Cardiac ventricle fibroblast (primary cell): ENCODE data around the gene ADIPOR1. TPM values are rescaled to one million over a fixed set of nuclear protein-coding genes. Genes with fewer than 3 reads are reported as not detected.

Source experiments
- total RNA-seq: library from RNA; depleted of rRNA; stranded (reverse); fragments of >200 nt; gene quantifications from 2 replicates; pipeline ENCODE4 v1.2.3, GENCODE V29; 2015

Gene ADIPOR1, protein sequence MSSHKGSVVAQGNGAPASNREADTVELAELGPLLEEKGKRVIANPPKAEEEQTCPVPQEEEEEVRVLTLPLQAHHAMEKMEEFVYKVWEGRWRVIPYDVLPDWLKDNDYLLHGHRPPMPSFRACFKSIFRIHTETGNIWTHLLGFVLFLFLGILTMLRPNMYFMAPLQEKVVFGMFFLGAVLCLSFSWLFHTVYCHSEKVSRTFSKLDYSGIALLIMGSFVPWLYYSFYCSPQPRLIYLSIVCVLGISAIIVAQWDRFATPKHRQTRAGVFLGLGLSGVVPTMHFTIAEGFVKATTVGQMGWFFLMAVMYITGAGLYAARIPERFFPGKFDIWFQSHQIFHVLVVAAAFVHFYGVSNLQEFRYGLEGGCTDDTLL
- 43.6 and 46.7 TPM in 2 replicates for total RNA-seq

DNA sequence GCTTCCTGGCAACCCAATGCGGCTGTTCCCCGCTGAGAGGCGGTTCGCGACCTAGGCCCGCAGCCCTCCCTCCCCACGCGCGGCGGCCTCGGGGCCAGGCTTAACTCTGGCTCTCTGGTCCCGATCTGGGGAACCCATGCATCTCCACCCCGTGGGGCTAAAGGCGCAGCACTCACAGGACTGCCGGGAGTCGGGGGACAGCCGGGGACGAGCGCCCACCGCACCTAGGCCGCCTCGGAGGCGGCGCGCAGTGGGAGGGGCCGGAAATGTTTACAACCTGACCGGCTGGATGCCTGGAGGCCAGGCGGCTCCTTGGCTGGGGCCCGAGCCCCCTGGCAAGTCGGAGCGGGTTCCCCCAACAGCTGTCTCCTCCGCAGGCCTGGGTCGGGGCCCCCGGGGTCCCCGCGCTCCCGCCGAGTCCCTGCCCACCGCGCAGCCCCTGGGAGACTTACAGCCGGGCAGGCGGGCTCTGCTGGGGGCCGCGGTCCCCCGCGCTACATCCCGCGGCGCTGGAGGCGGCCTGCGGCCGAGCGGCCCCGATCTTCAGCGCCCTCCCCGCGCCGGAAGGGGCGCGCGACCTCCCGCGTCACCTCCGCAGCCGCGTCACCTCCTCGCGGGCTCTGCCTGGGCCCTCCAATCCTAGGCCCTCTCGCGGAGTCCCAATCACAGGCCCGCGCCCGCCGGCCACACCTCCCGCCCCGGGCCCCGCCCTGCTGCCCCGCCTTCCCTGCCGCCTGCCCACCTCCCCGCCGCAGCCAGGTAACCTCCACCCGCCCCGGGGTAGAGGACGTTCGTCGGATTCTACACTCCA is at the start of gene ADIPOR1:
ADIPOR1 (minus strand) TSS at position 580 of the 811 bp plus-strand sequence. CDS start 7,242 bp downstream, outside the sequence.

DNA sequence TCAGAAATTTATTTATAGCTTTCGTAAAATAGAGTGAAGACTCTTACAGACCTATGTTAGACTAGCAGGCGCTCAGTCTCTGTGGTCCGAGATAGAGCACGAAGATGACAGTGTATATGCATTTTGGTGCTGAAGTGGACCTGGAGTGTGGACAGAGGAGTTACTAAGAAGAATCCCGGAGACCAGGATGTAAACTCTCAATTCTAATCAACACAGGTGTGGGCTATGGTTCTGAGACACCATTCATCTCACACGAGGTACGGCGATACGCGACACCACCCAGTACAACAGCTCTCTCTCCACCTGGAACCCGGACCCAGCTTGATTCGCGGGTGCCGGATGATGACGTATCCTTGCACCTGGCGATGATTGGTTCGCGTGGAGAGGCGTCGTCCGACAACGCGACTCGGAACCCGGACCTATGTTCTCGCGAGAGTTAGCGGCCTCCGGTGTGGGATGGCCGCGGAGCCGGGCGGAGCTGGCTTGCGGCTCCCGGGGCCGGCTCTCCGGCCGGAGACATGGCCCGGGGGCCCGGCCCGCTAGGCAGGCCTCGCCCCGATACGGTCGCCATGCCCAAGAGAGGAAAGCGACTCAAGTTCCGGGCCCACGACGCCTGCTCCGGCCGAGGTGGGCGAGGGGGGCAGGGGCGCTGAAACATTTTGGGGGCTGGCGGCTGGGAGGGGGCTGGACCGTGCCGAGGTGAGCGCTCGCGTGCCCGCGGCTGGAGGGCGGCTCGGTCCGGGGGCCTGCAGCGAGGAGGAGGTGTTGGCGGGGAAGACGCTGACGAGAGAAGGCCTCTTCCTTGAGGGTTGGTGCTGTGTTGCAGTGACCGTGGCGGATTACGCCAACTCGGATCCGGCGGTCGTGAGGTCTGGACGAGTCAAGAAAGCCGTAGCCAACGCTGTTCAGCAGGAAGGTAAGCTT is 49.1 kb upstream of the ADIPOR1 start, which contains the start of gene TMEM183A:
TMEM183A (plus strand) TSS at position 427 of the 924 bp plus-strand sequence; CDS start at position 519, 92 bp downstream.

DNA sequence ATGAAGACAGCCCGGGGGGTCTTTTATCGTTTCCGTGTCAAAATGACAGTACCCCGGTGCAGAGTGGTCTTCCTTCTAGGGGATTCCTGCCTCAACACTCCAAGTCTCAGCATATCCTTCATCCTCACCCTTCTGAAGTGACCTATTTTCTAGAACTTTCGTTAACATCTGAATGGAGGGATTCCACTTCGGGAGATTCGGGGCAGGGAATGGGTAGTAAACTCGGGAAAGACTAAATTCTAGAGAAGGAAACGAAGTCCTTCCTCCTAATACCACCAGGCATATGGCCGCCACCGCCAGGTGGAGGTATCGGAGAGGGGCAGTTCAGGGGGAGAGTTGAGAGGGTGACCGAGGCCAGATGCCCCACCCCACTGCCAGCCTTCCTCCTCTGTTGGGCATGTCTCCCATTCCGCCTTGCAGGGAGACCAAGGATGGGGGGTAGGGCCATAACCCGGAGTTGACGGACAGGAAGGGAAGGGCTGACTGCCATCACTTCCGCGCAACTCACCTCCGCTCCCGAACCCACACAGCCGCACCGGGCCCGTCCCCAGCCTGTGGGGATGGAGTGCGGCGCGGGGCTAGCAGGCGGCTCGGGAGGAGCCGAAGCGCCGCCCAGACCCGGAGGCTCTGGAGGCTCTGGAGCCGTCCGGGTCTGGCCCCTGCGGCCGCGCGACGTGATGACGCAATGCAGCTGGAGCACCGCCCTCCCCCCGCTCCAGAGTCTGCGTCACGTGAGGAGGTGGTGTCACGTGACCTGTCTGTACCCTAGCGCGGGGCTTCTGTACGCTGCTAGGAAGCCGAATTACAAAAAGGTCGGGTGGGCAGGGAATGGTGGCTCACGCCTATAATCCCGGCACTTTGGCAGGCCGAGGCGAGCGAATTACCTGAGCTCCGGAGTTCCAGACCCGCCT is 31.3 kb downstream of the ADIPOR1 start, which contains the start of gene KLHL12:
KLHL12 (minus strand) TSS at position 654 of the 911 bp plus-strand sequence. CDS start 2,072 bp downstream, outside the sequence.

Other genes starting within 250 kb of the ADIPOR1 start
- gene SYT2, start 247.9 kb downstream of the ADIPOR1 start, total RNA-seq: not detected in 2 replicates
- 44.7 and 56.7 TPM in 2 replicates for gene KDM5B, start 149.9 kb downstream of the ADIPOR1 start, total RNA-seq
- gene PCAT6, start 147.4 kb downstream of the ADIPOR1 start, total RNA-seq: 3.8 TPM in 1 of 2 replicates, not detected in the other
- gene RABIF, start 69.2 kb downstream of the ADIPOR1 start, total RNA-seq: 5.7 and 6.3 TPM in 2 replicates
- gene KLHL12, start 31.1 kb downstream of the ADIPOR1 start, total RNA-seq: 9.3 and 11.2 TPM in 2 replicates
- gene CYB5R1, start 8.9 kb upstream of the ADIPOR1 start, total RNA-seq: 35.6 and 40.4 TPM in 2 replicates
- 44.9 and 55.6 TPM in 2 replicates for gene TMEM183A, start 49.1 kb upstream of the ADIPOR1 start, total RNA-seq
- 4.2 and 10.1 TPM in 2 replicates for gene PPFIA4, start 68.2 kb upstream of the ADIPOR1 start, total RNA-seq
- not detected in 2 replicates for gene MYOG, start 127.7 kb upstream of the ADIPOR1 start, total RNA-seq
- 8.8 and 11.3 TPM in 2 replicates for gene ADORA1, start 169.4 kb upstream of the ADIPOR1 start, total RNA-seq
- 1.0 and 1.3 TPM in 2 replicates for gene MYBPH, start 217.5 kb upstream of the ADIPOR1 start, total RNA-seq
- 2,798 and 3,366 TPM in 2 replicates for gene CHI3L1, start 228.4 kb upstream of the ADIPOR1 start, total RNA-seq